Suprapubic skin (tissue), 4 donors: ENCODE data around the gene MYOM1. TPM values are rescaled to one million over a fixed set of nuclear protein-coding genes. Genes with fewer than 3 reads are reported as not detected.

ENCODE experiments used
- DNase-seq, 2 donors: peaks; one replicate each; pipeline ENCODE4 v3.0.0-alpha.2; 2019; ENCODE audit warnings: low spot score in 2 of 2
- H3K27ac ChIP-seq: fragments of 200-600 bp; sonication (generic); one replicate; pipeline ENCODE4 v1.5.1; 2019
- H3K27me3 ChIP-seq: fragments of 200-600 bp; sonication (generic); one replicate; pipeline ENCODE4 v1.5.1; 2019
- H3K36me3 ChIP-seq: fragments of 200-600 bp; sonication (generic); one replicate; pipeline ENCODE4 v1.5.1; 2019
- H3K4me1 ChIP-seq: fragments of 200-600 bp; sonication (generic); one replicate; pipeline ENCODE4 v1.5.1; 2019
- H3K4me3 ChIP-seq: fragments of 200-600 bp; sonication (generic); one replicate; pipeline ENCODE4 v1.5.1; 2019; ENCODE audit warnings: mild to moderate bottlenecking
- H3K9me3 ChIP-seq: fragments of 200-600 bp; sonication (generic); one replicate; pipeline ENCODE4 v1.5.1; 2019
- EP300 ChIP-seq: sonication (generic); formaldehyde crosslinking; IDR thresholded peaks from one replicate; pipeline ENCODE4 v1.6.1; 2017; ENCODE audit warnings: antibody characterized with exemption
- POLR2A ChIP-seq, 2 donors: fragments of 450-650 bp; IDR thresholded peaks; one replicate each; pipeline ENCODE4 v1.6.1; 2017; ENCODE audit warnings: antibody characterized with exemption in 2 of 2, mild to moderate bottlenecking in 2 of 2, moderate library complexity in 2 of 2
- POLR2AphosphoS5 ChIP-seq, 3 donors: sonication (generic); formaldehyde crosslinking; IDR thresholded peaks; one replicate each; pipeline ENCODE4 v1.6.1; 2017; ENCODE audit warnings: antibody characterized with exemption in 3 of 3
- WGBS: methylation state at CpG from one replicate; pipeline ENCODE4 v1.1.5; 2018; 5-methylcytosine and 5-hydroxymethylcytosine counted together
- total RNA-seq, 4 donors: library from RNA; depleted of rRNA; stranded (reverse); fragments of >200 nt; gene quantifications; one replicate each; pipeline ENCODE4 v1.1.0, GENCODE V29; 2016
- TF ChIP-seq, protein P1 (sequence below), 2 donors: fragments of 200-600 bp in 1 of 2; fragments of 450-650 bp in 1 of 2; sonication (generic) in 1 of 2; IDR thresholded peaks; one replicate each; pipeline ENCODE4 v1.5.1; 2016 to 2019; ENCODE audit warnings: antibody characterized with exemption in 2 of 2, mild to moderate bottlenecking in 1 of 2, moderate library complexity in 1 of 2

MYOM1 gene
- total RNA-seq, 4 donors from 2014 or later, result 0.99 to 2.1 (median 1.6) TPM

DNA sequence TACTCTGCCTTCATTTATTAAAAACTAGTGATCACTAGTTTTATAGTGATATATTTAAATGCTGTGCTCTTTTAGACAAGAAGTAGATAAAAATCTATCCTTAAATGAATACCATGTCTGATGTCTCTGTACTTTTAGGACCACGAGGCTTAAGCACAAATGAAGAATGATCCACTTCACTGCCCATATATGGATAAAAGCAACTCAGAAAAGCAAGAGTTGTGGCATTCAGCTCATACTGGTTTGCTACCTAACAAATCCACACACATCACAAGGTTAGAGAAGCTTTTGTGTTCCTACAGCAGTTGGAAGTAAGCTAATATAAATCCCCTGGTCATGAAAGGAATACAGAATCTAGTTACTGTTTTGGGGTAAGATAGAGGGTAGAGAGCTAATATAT lies 134.2 kb downstream of the MYOM1 start:
- 84% methylated on average over 1 of the region's 1 CpG for whole genome bisulfite sequencing
- no peak for DNase-seq

DNA sequence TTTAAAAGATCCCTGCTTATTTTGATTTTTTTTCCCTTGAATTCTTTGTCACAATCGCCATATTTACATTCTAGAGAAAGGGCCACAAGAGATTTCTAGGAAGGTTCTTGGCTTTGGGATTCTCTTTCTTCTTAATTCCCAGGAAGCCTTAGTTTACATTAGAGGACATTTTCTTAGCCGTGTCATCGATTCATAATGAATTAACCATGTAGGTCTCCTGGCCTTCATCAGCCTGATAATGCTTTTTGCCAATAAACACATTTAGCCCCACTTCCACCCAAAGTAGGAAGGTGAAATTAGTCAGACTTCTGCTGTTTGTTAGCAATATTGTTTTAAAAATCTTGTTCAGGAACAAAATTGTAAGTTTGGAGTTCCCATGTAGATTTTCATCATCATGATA lies 135.6 kb downstream of the MYOM1 start:
- DNase-seq, result no peak
- H3K27ac ChIP-seq, result no peak overlapping the region
- no peaks in the 10 kb centered on the region for H3K27me3 ChIP-seq
- H3K4me3 ChIP-seq, result no peak overlapping the region
- H3K9me3 ChIP-seq, result no peaks in the 10 kb centered on the region
- H3K36me3 ChIP-seq, result no peaks in the 10 kb centered on the region
- TF ChIP-seq POLR2AphosphoS5 (IDR thresholded peaks at IDR 0.05) (no peak), POLR2A (IDR thresholded peaks at IDR 0.05) (no peak), EP300 (no peak)
- TF ChIP-seq, protein P1, sequence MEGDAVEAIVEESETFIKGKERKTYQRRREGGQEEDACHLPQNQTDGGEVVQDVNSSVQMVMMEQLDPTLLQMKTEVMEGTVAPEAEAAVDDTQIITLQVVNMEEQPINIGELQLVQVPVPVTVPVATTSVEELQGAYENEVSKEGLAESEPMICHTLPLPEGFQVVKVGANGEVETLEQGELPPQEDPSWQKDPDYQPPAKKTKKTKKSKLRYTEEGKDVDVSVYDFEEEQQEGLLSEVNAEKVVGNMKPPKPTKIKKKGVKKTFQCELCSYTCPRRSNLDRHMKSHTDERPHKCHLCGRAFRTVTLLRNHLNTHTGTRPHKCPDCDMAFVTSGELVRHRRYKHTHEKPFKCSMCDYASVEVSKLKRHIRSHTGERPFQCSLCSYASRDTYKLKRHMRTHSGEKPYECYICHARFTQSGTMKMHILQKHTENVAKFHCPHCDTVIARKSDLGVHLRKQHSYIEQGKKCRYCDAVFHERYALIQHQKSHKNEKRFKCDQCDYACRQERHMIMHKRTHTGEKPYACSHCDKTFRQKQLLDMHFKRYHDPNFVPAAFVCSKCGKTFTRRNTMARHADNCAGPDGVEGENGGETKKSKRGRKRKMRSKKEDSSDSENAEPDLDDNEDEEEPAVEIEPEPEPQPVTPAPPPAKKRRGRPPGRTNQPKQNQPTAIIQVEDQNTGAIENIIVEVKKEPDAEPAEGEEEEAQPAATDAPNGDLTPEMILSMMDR (IDR thresholded peaks at IDR 0.05), result no peak
- 80% methylated on average over 3 of the region's 3 CpGs for WGBS
- no peaks in the 10 kb centered on the region for H3K4me1 ChIP-seq

More for the DNA sequence above, 134.2 kb downstream of the MYOM1 start:
- Histone ChIP-seq H3K4me3 (no peak overlapping the region), H3K4me1 (no peaks in the 10 kb centered on the region), H3K9me3 (no peaks in the 10 kb centered on the region), H3K27me3 (no peaks in the 10 kb centered on the region), H3K36me3 (no peaks in the 10 kb centered on the region), H3K27ac (no peak overlapping the region)
- no peak for TF ChIP-seq POLR2A (IDR thresholded peaks at IDR 0.05)
- TF ChIP-seq, protein P1 (IDR thresholded peaks at IDR 0.05), result no peak
- TF ChIP-seq POLR2AphosphoS5 (IDR thresholded peaks at IDR 0.05), result no peak
- no peak for TF ChIP-seq EP300

DNA sequence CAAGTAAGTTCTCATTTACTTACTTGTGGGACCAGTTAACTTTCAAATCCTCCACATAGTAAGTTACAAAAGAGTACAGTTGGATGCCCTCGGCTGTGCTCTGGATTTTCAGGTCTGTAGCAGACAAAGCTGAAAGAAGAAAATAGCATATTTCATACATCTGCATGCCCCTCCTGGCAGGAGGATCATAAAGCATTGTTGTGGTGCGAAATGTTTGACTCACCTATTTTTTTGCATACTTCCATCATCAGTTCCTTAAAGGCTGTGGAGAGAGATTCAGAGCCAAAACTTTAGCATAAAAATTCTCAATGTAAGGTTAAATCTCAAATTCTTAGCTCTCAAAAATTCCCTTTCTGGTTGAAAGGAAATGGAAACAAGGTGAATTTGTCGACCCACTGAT lies 136.0 kb downstream of the MYOM1 start:
- Histone ChIP-seq H3K4me3 (no peak overlapping the region), H3K27ac (no peak overlapping the region), H3K36me3 (no peaks in the 10 kb centered on the region), H3K9me3 (no peaks in the 10 kb centered on the region), H3K4me1 (no peaks in the 10 kb centered on the region), H3K27me3 (no peaks in the 10 kb centered on the region)
- WGBS, result 61% methylated on average over 3 of the region's 3 CpGs
- no peak for TF ChIP-seq POLR2AphosphoS5 (IDR thresholded peaks at IDR 0.05)
- TF ChIP-seq EP300, result no peak
- TF ChIP-seq, protein P1 (IDR thresholded peaks at IDR 0.05), result no peak
- TF ChIP-seq POLR2A (IDR thresholded peaks at IDR 0.05), result no peak
- no peak for DNase-seq

DNA sequence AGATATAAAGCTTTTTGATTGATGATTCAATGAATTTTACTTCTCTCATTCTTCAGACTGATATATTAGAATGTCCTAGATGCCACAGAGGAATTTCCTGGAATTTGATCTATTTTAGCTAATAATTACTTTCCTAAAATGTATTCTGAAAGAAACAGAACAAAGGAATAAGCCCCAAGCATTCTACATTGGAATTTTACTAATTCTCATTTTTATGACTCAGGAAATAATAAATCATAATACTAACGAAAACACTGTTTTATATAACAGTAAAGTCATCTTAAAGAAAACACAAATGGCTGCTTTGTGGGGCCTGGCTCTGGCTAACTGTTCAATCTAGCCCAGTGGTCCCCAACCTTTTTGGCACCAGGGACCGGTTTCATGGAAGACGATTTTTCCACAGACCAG lies 138.2 kb downstream of the MYOM1 start:
- Histone ChIP-seq H3K36me3 (no peaks in the 10 kb centered on the region), H3K27ac (no peak overlapping the region), H3K27me3 (no peaks in the 10 kb centered on the region), H3K9me3 (no peaks in the 10 kb centered on the region), H3K4me3 (no peak overlapping the region), H3K4me1 (no peaks in the 10 kb centered on the region)
- 53% methylated on average over 3 of the region's 3 CpGs for WGBS
- no peak for DNase-seq
- TF ChIP-seq POLR2AphosphoS5 (IDR thresholded peaks at IDR 0.05) (no peak), EP300 (no peak), POLR2A (IDR thresholded peaks at IDR 0.05) (no peak)
- TF ChIP-seq, protein P1 (IDR thresholded peaks at IDR 0.05), result no peak

DNA sequence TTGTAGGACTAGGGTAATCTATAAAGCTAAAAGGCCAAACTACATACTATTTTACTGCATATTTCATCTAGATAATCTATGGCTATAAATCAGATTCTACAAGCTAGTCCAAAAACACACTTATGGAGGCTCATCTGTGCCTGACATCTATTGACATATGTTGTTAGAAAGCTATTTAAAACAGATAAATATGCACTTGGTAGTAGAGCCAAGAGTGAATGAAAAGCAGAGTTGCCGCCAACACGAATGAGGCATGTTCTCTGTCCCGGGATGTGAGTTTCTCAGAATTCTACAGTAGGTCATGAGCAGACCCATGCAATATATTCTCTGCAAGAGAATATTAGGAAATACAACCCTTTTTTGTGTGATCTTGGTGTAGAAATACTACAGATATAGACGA lies 140.1 kb downstream of the MYOM1 start:
- no peak overlapping the region for H3K4me3 ChIP-seq
- H3K9me3 ChIP-seq, result no peaks in the 10 kb centered on the region
- H3K36me3 ChIP-seq, result no peaks in the 10 kb centered on the region
- no peaks in the 10 kb centered on the region for H3K27me3 ChIP-seq
- no peak for DNase-seq
- TF ChIP-seq, protein P1 (IDR thresholded peaks at IDR 0.05), result no peak
- no peak for TF ChIP-seq EP300
- no peak for TF ChIP-seq POLR2A (IDR thresholded peaks at IDR 0.05)
- no peak for TF ChIP-seq POLR2AphosphoS5 (IDR thresholded peaks at IDR 0.05)
- WGBS, result 70% methylated on average over 4 of the region's 4 CpGs
- H3K4me1 ChIP-seq, result no peaks in the 10 kb centered on the region
- H3K27ac ChIP-seq, result no peak overlapping the region
